WTC11 (cell line): ENCODE results near the gene TOR1A. TPM values are rescaled to one million over a fixed set of nuclear protein-coding genes. Genes with fewer than 3 reads are reported as not detected.

Experiments used
- ATAC-seq: fragments of 200-7000 bp; cut with Tn5 transposase; 2 replicates; pipeline ENCODE4 v1.10.0; 2021; ENCODE audit warnings: mild to moderate bottlenecking, moderate library complexity
- CTCF ChIA-PET: fragments of 300-600 bp; sonication (Branson Sonifier 250); formaldehyde crosslinking; loops from one replicate; lab custom pipeline; 2021; ENCODE audit warnings: antibody characterized with exemption; lab: Charles Lee
- POLR2A ChIA-PET: fragments of 350-600 bp; sonication (Branson Sonifier 250); formaldehyde crosslinking; loops from one replicate; lab custom pipeline; 2021; ENCODE audit warnings: antibody characterized with exemption; lab: Charles Lee
- DNase-seq: peaks from one replicate; pipeline ENCODE4 v3.0.0; 2021; ENCODE audit warnings: low spot score
- H3K27ac Mint-ChIP-seq: 2 replicates; pipeline ENCODE4 v1.8.0; 2021; ENCODE audit warnings: mixed read lengths
- H3K27me3 Mint-ChIP-seq: 2 replicates; pipeline ENCODE4 v1.8.0; 2021; ENCODE audit warnings: low read depth, mild to moderate bottlenecking, moderate library complexity, mixed read lengths
- H3K36me3 Mint-ChIP-seq: 2 replicates; pipeline ENCODE4 v1.8.0; 2021; ENCODE audit warnings: mixed read lengths
- H3K4me1 Mint-ChIP-seq: 2 replicates; pipeline ENCODE4 v1.8.0; 2022; ENCODE audit warnings: mixed read lengths
- H3K4me3 Mint-ChIP-seq: 2 replicates; pipeline ENCODE4 v1.8.0; 2021; ENCODE audit warnings: mild to moderate bottlenecking, moderate library complexity, mixed read lengths
- H3K9me3 Mint-ChIP-seq: 2 replicates; pipeline ENCODE4 v1.8.0; 2021; ENCODE audit warnings: mixed read lengths
- ARID4B ChIP-seq: sonication (generic); formaldehyde crosslinking; IDR thresholded peaks from 2 replicates; pipeline ENCODE4 v1.8.0; 2023; ENCODE audit warnings: missing genetic modification reagents, mild to moderate bottlenecking, borderline replicate concordance
- ETV6 ChIP-seq: sonication (generic); formaldehyde crosslinking; IDR thresholded peaks from 2 replicates; pipeline ENCODE4 v1.8.1; 2022; ENCODE audit warnings: mild to moderate bottlenecking, missing genetic modification reagents
- IRF2 ChIP-seq: sonication (generic); formaldehyde crosslinking; IDR thresholded peaks from 2 replicates; pipeline ENCODE4 v1.8.0; 2022; ENCODE audit warnings: low read depth, missing genetic modification reagents, borderline replicate concordance
- NFYB ChIP-seq: sonication (generic); formaldehyde crosslinking; conservative IDR thresholded peaks from 2 replicates; pipeline ENCODE4 v1.8.0; 2022; ENCODE audit warnings: low read depth, missing genetic modification reagents
- PRRX2 ChIP-seq: fragments of 250-450 bp; sonication (Bioruptor Pico); IDR thresholded peaks from 2 replicates; pipeline ENCODE4 v1.8.0; 2021; ENCODE audit warnings: mild to moderate bottlenecking
- TEAD4 ChIP-seq: sonication (generic); formaldehyde crosslinking; IDR thresholded peaks from 2 replicates; pipeline ENCODE4 v1.8.0; 2022; ENCODE audit warnings: mild to moderate bottlenecking, missing genetic modification reagents
- total RNA-seq: library from RNA; stranded (reverse); gene quantifications from 3 replicates; pipeline ENCODE4 v1.2.3, GENCODE V29; 2021
- TF ChIP-seq, protein P1 (sequence below): fragments of 200-600 bp; IDR thresholded peaks from 2 replicates; pipeline ENCODE4 v1.8.0; 2022; ENCODE audit warnings: antibody characterized with exemption
- TF ChIP-seq, protein P2 (sequence below): sonication (generic); formaldehyde crosslinking; IDR thresholded peaks from 2 replicates; pipeline ENCODE4 v1.8.1; 2022; ENCODE audit warnings: mild to moderate bottlenecking, missing genetic modification reagents, moderate library complexity, borderline replicate concordance

The TOR1A gene
- total RNA-seq, 1 experiment from 2014 or later, result 32.7 TPM

DNA sequence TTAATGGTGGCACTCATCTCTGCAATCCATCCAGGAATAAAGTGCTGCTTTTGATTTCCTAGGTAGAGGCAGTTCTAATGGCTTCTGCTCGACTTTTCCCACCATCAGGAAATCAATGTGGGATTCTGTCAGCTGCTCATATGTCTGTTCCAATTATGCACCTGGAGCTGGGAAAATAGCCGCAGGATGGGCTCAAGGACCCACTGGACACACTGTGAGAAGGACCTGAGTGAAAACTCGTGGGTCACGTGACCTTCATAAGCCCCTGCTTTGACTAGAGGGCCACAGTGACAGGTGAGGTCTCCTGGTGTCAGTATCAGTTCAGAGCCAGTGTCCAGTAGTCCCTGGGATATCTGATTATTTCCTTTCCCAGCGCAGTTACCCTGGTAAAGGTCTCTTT lies 53.2 kb downstream of the TOR1A start (continued):
- TF ChIP-seq ARID4B (CRISPR knock-in tag), result no peak
- TF ChIP-seq, all 79 proteins: peak for 0

DNA sequence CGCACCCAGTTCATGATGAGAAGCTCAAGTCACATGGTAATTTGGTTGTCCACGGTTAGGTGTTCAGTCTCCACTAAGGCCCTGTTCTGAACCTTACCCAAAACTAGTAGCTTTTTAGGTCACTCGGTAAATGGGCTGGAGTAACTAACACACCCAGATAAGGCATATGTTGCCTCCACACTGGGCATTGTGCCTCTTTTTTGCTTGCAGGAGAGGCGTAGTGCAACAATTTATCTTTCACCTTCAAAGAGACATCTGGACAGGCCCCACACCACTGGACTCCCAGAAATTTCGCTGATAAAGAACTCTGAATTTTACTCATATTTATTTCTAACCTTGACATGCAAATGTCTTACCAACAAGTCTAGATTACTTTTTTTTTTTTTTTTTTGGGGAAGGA lies 54.3 kb downstream of the TOR1A start:
- ATAC-seq, result no peak
- Mint-ChIP-seq H3K9me3 (no peaks in the 10 kb centered on the region), H3K27me3 (no peaks in the 10 kb centered on the region), H3K4me1 (no peaks in the 10 kb centered on the region), H3K4me3 (no peak overlapping the region), H3K27ac (no peak overlapping the region), H3K36me3 (no peaks in the 10 kb centered on the region)
- no peak for TF ChIP-seq TEAD4
- ChIA-PET CTCF (interaction anchor here (0.7 to 1.1 kb wide), 2 partner anchors 43 kb away, joined by 3 to 5 read pairs; no protein-coding TSS in a partner anchor), POLR2A (no interaction called here)
- no peak for DNase-seq

GRCh38 chr9:129768486-129768885 lies 55.5 kb downstream of the TOR1A start:
- no peaks in the 10 kb centered on the region for H3K4me1 Mint-ChIP-seq
- POLR2A ChIA-PET, result no interaction called here
- no peaks in the 10 kb centered on the region for H3K9me3 Mint-ChIP-seq
- no peak for ATAC-seq
- CTCF ChIA-PET, result interaction anchor here (0.7 to 3.3 kb wide), 4 partner anchors 19 to 42 kb away, joined by 4 to 20 read pairs (median 4); no protein-coding TSS in a partner anchor
- H3K4me3 Mint-ChIP-seq, result no peak overlapping the region
- TF ChIP-seq PRRX2 (CRISPR knock-in tag), result no peak
- no peak for TF ChIP-seq IRF2 (CRISPR knock-in tag)
- H3K27ac Mint-ChIP-seq, result no peak overlapping the region
- no peaks in the 10 kb centered on the region for H3K27me3 Mint-ChIP-seq
- DNase-seq, result no peak
- no peaks in the 10 kb centered on the region for H3K36me3 Mint-ChIP-seq

DNA sequence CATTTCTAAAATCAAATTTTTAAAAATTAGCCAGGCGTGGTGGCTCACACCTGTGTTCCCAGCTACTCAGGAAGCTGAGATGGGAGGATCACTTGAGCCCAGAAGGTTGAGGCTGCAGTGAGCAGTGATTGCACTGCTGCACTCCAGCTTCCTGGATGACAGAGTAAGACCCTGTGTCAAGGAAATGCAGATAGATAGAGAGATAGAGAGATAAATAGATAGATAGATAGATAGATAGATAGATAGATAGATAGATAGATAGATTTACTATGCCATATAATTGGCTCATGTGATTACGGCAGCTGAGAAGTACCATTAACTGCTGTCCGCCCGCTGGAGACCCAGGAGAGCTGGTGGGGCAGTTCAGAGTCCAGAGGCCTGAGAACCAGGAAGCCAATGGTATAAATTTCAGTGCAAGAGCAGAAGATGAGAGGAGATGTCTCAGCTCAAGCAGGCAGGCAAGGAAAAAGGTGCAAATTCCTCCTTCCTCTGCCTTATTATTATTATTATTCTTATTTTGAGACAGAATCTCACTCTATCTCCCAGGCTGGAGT lies 58.1 kb downstream of the TOR1A start:
- TF ChIP-seq, protein P1, sequence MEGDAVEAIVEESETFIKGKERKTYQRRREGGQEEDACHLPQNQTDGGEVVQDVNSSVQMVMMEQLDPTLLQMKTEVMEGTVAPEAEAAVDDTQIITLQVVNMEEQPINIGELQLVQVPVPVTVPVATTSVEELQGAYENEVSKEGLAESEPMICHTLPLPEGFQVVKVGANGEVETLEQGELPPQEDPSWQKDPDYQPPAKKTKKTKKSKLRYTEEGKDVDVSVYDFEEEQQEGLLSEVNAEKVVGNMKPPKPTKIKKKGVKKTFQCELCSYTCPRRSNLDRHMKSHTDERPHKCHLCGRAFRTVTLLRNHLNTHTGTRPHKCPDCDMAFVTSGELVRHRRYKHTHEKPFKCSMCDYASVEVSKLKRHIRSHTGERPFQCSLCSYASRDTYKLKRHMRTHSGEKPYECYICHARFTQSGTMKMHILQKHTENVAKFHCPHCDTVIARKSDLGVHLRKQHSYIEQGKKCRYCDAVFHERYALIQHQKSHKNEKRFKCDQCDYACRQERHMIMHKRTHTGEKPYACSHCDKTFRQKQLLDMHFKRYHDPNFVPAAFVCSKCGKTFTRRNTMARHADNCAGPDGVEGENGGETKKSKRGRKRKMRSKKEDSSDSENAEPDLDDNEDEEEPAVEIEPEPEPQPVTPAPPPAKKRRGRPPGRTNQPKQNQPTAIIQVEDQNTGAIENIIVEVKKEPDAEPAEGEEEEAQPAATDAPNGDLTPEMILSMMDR, result no peak
- no peak for TF ChIP-seq ETV6 (CRISPR knock-in tag)
- no peak for TF ChIP-seq NFYB (CRISPR knock-in tag)
- TF ChIP-seq, protein P2, sequence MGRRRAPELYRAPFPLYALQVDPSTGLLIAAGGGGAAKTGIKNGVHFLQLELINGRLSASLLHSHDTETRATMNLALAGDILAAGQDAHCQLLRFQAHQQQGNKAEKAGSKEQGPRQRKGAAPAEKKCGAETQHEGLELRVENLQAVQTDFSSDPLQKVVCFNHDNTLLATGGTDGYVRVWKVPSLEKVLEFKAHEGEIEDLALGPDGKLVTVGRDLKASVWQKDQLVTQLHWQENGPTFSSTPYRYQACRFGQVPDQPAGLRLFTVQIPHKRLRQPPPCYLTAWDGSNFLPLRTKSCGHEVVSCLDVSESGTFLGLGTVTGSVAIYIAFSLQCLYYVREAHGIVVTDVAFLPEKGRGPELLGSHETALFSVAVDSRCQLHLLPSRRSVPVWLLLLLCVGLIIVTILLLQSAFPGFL (CRISPR knock-in tag), result no peak
- peaks cover 6% of the 10 kb centered on the region for H3K4me1 Mint-ChIP-seq
- DNase-seq (no peak), ATAC-seq (no peak)
- H3K27me3 Mint-ChIP-seq, result no peaks in the 10 kb centered on the region
- H3K9me3 Mint-ChIP-seq, result no peaks in the 10 kb centered on the region
- H3K27ac Mint-ChIP-seq, result no peak overlapping the region
- ChIA-PET POLR2A (no interaction called here), CTCF (interaction anchor here (1.4 to 3.3 kb wide), 3 partner anchors 28 to 634 kb away, joined by 4 to 20 read pairs (median 5); no protein-coding TSS in a partner anchor)
- no peaks in the 10 kb centered on the region for H3K36me3 Mint-ChIP-seq
- no peak overlapping the region for H3K4me3 Mint-ChIP-seq
